HG02610 (cell line): Measurements from ENCODE around the gene PCP4L1.
"Not testable (repeated sequence)": the region's sequence is repeated elsewhere in the genome, so short reads cannot be mapped to it uniquely, and the experiment has no call there.

Experiments used
- ATAC-seq: cut with Tn5 transposase; IDR thresholded peaks from one replicate; pipeline ENCODE4 v1.9.1; 2021; ENCODE audit warnings: mild to moderate bottlenecking, moderate library complexity; ENCODE audit not compliant: unreplicated experiment

Gene PCP4L1

DNA sequence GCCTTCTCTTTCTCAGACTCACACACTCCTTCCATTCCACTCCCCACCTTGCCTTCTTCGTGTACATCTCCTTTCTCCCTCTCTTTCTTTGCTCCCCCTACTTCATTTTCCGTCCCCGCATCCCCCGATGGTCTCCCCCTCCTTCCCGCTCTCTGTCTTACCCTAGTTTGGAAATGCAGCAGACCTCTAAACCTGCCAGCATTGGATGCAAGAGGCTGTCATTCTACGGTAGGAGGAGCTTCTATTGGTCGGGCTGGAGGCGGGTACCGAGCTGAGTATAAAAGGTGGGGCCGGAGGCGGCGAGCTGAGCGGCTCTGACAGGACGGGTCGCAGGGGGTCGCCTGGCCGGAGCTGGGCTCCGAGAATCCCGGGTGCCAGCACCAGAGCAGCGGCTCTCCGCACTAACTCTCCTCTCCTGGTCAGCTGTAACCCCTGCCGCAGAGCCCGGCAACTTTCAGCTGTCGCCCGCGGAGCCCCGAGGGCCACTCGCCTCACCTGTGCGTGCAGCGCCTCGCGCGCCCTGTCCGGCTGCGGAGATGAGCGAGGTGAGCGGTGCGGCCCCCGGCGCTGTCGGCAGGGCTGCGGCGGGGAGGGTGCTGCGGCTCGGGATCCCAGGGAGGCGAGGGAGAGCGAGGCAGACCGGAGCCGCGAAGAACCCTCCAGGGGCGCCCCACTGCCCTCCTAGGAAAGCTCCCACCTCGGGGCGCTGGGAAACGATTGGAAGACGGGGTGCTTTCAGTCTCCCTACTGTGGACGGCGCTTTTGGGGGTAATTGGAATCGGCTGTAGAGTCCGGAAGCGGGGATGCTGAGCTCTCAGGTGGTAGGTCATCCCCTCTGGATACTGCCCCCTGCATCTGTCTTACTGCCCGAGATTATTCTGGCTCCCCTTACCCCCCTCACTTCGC, at the start of gene PCP4L1:
TSS of gene PCP4L1 (plus strand) at position 307 of the 906 bp plus-strand sequence. CDS start at position 537, 230 bp downstream.
- ATAC-seq = peak; percentile 50

DNA sequence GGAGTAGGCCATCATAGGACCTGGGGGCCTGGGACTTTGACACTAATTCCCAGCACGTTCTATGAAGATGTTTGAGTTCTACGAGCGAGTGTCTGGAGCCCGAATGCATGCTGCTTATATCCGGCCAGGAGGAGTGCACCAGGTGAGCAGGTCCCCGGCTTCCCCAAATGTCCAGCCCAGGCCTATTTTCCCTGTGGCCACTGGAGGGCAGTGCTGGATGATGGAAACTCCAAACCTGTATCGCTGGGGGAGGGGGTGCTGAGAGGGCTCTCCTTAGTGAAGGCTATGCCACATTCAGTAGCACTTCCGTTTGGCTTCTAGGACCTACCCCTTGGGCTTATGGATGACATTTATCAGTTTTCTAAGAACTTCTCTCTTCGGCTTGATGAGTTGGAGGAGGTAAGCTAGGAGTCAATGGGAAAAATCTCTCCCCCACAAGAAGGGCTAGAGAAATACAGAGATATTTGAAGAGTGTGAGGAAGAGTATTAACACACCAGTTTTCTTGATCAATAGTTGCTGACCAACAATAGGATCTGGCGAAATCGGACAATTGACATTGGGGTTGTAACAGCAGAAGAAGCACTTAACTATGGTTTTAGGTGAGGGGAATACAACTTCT, 48.6 kb upstream of the PCP4L1 start:
- ATAC-seq = peak; percentile 66

DNA sequence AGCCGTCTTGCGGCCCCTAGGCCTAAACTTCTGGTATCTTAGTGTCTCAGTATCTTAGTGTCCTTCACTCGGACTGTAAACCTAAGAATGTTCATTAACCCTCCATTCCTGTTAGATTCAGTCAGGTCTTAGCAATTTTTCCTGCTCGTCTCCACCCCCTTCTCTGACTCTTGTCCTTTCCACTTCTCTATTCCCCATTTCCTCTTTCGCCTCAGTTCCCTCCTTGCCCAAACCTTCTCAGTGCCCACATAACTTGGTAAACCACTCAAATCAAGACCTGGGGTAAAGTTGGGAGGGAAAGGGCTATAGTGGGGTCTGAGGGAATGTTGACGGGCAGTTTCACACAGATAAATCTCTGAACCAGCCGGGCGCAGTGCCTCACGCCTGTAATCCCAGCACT, 44.2 kb upstream of the PCP4L1 start:
- no peak for ATAC-seq

DNA sequence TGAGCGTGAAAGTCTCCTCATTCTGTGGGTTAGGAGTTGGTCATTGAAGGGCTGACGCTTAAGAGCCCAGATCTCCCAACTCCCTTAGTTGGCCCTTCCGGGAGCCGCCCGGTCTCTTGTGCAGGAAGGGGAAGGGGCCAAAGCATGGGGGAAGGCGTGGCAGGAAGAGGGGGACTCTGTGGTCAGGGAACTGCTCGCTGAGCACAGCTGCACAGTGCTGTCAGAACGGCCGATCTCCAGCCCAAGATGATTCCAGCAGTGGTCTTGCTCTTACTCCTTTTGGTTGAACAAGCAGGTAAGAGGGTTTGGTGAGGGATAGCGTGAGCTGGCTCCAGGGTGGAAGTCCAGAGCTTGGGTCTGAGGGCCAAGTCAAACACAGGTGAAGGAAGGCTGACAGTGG, 43.5 kb upstream of the PCP4L1 start, which contains the start of gene FCER1G:
TSS of gene FCER1G (plus strand) at position 220 of the 400 bp plus-strand sequence. CDS start at position 247, 27 bp downstream.
- no peak for ATAC-seq

DNA sequence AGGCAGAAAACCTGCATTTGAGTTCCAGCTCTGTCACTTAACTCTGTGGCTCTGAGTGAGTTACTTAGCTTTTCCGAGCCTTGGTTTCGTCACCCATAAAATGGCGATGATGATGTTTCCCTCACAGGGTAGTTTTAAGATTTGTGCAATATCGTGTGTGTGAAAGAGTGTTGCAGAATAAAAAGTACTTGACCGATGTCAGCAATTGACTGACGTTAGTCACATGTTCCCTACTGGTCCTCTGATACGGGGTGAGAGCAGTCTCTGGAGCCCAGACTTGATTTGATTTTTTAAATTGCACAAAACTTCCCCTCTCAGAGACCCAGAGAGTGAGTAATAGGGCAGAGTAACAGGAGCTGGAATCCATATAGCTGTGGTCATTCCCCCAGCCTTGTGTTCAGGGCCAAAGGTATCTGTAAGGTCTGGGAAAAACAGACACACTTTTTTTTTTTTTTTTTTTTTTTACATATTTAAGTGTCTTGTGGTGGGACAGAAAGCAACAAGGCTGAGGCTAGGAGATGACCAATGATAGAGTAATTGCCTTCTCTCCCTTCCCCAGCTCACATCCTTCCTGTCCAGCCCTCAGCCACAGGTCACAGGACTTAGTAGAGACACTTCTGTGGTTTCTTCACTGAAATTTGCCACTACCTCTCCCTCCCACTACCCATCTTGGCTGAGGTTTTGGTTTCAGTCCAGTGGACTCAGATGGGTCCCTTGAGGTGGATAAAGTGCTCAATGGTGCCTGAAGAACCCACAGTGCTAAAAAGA, 41.4 kb upstream of the PCP4L1 start:
- peak; percentile 78 for ATAC-seq

DNA sequence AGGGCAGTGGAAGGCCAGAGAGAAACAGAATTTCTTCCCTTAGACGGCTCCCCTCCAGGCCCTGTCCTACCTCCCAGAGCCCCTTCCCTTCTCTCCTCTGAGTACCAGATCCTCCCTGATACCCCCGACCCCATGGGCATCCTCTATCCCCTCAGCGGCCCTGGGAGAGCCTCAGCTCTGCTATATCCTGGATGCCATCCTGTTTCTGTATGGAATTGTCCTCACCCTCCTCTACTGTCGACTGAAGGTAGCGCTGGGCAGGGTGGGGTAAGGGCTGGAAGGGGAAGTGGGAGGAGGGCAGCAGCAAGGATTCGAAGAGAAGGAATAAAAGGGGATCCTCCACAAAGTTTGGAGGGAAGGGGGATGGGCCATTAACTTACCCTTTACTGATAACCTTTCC, 40.7 kb upstream of the PCP4L1 start:
- ATAC-seq = no peak

DNA sequence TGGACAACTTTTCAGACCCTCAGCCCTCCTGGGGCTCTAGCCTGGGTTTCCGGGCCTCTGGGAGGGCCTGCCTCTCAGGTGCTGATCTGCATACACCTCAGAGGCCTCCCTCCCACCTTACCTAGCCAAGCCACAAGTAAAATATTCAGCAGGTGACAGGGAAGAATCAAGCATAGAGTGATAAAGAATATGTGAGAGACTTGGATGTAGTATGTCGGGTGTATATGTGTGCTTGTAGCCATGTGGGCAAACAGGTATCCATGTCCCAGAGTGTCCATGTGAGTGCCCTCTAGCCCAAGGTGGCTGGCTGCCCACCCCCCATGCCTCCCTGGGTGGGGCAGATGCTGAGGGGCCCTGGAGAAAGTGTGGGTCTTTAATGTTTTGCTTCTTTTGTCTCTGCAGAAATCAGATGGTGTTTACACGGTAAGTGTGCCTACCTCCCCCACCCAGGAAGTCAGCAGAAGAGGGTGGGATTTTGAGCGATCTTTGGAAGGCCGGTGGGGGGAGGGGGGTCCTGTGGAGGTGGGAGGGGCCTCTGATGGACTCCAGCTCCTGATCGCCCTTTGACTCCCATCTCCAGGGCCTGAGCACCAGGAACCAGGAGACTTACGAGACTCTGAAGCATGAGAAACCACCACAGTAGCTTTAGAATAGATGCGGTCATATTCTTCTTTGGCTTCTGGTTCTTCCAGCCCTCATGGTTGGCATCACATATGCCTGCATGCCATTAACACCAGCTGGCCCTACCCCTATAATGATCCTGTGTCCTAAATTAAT, 40.1 kb upstream of the PCP4L1 start:
- no peak for ATAC-seq

DNA sequence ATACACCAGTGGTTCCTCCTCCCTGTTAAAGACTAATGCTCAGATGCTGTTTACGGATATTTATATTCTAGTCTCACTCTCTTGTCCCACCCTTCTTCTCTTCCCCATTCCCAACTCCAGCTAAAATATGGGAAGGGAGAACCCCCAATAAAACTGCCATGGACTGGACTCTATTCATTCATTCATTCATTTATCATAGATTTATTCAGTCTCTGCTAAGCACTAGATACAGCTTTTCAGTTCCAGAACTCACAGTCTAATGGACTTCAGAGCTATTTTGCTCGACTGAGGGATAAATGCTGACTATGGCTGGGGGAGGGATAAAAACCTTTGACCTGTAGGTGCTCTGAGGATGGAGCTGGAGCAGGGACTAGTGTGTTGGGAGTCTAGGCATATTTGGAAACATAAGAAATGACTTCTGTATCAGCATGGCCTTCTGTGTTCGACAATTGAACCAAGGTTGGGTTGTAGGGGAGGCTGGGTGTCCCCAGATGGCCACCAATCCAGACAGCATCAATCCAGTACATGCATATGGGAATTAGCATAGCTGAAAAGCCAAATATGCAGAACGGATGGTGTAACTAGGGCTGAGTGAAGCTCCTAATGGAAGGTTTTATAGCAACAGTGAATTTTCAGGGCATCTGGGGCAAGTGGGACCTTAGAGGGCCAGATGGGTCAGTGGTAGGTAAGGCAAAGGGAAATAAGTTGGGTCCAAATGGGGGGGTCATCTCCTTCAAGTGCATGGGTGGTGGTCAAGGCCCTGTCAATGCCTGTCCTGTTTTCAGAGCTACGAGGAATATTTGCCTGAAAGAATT, 39.3 kb upstream of the PCP4L1 start:
- ATAC-seq = no peak

DNA sequence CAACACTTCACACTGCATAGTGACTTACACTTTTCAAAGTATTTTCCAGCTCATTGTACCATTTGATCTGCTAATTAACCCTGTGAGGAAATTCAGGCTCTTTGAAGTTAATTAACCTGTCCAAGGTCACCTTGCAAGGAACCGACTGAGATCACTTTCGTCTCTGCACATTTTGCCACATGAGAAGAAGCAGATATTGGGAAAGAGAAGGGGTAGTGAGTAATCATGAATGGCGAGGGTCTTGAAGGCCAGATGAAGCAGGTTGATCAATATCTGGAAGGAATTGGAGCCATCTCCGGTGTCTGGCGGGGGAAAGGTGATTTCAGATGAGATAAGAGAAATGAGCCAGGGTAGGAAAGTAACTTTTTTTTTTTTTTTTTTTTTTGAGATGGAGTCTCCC, 38.5 kb upstream of the PCP4L1 start:
- no peak for ATAC-seq

DNA sequence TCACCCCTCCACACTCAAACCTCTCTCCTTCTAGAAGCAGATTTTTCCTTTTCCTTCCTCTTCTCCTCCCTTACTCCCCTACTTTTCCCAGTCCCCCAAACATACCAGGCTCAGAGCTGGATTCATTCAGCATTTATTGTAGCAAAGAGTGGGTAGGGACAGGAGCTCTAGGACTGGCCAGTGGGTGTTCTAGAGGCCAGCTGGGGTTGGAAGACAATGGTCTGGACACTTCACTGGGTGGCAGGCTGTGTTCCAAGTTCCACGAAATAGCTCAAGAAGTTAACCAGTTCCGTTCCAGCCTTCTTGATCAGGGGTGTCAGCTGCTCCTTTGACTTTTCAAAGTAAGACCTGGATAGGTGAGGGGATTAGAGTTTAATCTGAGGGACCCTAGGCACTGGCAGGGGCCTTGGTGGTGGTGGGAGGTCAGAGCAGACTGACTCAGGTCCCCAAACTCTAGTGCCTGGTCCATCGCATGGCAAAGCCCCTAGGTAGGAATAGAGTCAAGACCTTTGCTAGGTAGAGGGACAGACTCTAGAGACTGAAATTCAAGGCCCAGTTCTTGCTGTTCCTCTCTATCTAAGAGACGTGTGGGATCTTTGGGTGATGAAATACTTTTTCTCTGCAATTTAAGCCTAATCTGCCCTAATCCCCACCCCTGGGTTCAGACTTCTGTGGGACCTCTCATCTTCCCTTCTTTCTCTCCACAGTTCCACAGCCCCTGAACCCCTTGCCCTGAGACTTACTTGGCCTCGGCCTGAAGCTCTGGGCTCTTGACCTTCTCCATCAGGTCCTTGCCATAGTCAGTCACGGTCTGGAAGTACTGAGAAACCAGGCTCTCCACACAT, 36.1 kb upstream of the PCP4L1 start:
- ATAC-seq = no peak

DNA sequence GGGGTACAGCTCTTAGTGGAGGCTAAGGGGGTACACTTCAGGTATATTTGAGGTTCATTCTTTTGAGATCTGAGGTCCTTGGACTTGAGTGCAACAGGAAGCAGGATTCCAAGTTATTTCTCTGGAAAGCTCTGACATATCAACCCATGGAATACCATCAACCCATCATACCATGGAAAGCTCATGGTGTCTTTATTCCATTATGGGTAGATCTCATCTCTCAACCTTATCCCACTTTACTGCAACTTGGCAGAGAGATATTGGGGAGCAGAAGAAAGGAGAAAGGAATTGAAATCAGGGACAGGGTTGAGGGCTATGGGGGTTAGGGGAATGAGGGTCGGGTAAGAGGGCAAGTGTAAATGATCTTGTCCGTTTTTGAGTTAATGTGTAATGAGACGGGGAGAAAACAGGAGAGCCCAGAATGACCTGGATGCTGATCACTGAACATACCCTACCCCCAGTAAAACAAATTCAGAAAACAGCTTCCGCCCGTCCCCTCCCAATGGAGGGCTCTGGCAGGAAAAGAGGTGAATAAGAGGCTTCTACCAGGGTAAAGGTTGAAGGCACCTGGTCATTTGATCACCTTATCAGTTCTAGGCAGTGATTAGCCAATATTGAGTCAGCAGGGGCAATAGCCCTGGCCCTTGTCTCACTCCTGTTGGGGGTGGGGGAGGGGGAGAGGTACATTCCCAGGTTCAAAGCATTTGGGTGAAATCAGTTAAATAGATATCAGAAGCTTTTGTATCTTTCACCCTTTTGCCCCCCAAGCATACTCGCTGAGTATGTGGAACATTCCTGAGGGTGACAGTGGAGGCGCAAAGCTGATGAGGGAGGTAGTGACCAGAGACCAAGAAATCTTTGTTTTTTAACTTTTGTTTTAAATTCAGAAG, 34.5 kb upstream of the PCP4L1 start:
- ATAC-seq = no peak

DNA sequence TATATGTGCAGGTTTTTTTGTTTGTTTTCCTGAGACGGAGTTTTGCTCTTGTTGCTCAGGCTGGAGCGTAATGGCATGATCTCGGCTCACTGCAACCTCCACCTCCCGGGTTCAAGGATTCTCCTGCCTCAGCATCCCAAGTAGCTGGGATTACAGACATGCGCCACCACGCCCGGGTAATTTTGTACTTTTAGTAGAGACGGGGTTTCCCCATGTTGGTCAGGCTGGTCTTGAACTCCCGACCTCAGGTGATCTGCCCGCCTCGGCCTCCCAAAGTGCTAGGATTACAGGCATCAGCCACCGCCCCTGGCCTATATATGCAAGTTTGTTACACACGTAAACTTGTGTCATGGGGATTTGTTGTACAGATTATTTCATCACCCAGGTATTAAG, 33.9 kb upstream of the PCP4L1 start:
- ATAC-seq = not testable (repeated sequence)

DNA sequence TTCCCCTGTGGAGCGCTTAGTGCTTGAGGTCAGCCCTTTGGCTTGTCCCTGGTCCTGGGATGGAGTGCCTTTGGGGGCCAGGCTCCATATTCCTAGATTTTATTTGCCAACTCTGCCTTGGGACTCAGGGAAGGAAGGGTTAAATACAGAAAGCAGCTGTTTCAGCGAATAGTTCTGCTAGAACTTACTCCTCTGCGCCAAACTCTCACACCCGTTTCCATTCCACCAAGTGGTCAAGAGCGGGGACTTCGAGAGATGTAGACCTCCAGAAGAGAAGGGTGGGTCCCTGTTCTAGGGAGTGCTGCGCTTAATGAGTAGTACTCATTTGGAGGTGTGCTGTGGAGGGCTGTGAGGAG, 33.4 kb upstream of the PCP4L1 start:
- ATAC-seq = peak; percentile 2

DNA sequence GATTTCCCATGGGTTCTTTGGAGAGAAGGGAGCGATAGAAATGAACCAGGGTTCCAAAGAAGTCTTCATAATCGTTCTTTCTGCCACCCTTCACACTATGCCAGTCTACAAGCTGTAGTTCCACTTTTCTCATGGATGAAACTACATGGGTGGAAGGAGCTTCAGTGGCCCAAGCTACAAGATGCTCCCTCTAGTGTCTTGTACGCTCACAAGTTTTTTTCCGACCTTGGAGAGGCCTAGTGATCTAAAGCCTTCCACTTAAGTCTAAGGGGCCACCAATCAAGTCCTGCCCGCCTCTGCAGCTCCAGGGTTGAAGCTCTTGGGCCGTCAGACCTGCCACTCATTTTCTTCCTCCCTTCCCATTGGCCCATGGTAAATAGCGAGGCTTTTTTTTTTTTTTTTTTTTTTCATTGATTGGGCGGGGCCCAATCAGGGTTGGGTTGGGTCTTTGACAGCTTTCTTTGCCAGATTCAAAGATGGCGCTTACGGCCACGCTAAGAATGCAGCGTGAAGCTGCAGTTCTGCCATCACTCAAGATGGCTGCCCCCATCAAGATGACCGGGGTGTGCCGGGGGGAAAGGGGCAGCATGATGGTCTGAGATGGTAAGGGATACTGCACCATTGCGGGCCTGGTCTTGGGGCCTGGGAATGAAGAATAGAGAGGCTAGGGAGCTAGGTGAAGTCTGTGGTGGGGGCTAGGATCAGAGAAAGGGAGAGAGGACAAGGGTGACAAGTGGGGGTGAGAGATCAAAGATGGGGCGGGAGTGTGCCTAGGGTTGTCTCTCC, 32.8 kb upstream of the PCP4L1 start, which contains the start of gene TOMM40L:
TSS of gene TOMM40L (plus strand) at position 527 of the 786 bp plus-strand sequence. CDS start 430 bp downstream, outside the sequence.
- peak; percentile 96 for ATAC-seq

DNA sequence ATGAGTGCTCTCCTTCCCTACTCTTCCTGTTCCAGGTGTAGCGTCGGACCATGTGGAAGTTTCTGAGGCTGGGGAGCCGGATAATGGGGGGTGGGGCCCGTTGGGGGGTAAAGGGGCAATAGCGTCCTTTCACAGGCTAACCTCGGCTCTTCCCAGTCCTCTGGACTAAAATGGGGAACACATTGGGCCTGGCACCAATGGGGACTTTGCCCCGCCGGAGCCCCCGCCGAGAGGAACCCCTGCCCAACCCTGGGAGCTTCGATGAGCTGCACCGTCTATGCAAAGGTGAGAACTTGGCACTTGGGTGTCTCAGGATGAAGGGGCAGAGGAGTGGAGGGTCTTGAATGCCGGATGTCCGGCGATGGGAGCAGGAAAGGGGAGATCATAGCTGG, 32.2 kb upstream of the PCP4L1 start:
- ATAC-seq = no peak

DNA sequence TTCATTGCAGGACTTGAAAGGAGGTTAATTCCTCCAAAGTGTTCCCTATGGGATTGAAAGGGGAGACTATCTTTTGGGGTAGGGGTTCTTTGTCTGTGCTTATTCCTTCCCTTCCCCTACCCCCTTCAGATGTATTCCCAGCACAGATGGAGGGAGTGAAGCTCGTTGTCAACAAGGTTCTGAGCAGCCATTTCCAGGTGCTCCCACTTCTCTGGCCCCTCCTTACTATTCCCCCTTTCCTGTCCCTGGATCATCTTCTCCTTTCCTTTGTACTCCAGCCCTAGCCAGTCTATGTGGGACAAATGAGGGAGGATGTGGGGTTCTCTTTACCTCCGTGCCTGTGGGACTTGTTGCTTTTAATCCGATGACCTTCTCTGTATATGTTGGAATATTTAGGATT, 31.8 kb upstream of the PCP4L1 start:
- ATAC-seq = no peak
